Stomach smooth muscle (tissue), 2 donors: ENCODE results near the gene SEC23A.
"Not testable (repeated sequence)": the region's sequence is repeated elsewhere in the genome, so short reads cannot be mapped to it uniquely, and the experiment has no call there.

Experiments used
- H3K27ac ChIP-seq: one replicate; pipeline ENCODE4 v1.7.0; 2013; ENCODE audit warnings: mild to moderate bottlenecking, low read length, inconsistent platforms
- H3K27me3 ChIP-seq, 2 donors: one replicate each; pipeline ENCODE4 v1.7.0; 2013; ENCODE audit warnings: low read length in 2 of 2; ENCODE audit not compliant: insufficient read depth in 2 of 2, control insufficient read depth in 1 of 2
- H3K36me3 ChIP-seq, 2 donors: one replicate each; pipeline ENCODE4 v1.7.0; 2013; ENCODE audit warnings: low read length in 2 of 2; ENCODE audit not compliant: control insufficient read depth in 2 of 2, insufficient read depth in 2 of 2
- H3K4me1 ChIP-seq: one replicate; pipeline ENCODE4 v1.7.0; 2013; ENCODE audit warnings: low read length; ENCODE audit not compliant: control insufficient read depth, insufficient read depth
- H3K4me3 ChIP-seq, 2 donors: one replicate each; pipeline ENCODE4 v1.7.0; 2013; ENCODE audit warnings: low read length in 2 of 2
- H3K9ac ChIP-seq, 2 donors: one replicate each; pipeline ENCODE4 v1.7.0; 2013; ENCODE audit warnings: low read length in 2 of 2, mild to moderate bottlenecking in 1 of 2
- H3K9me3 ChIP-seq, 2 donors: one replicate each; pipeline ENCODE4 v1.7.0; 2013; ENCODE audit warnings: low read length in 2 of 2; ENCODE audit not compliant: control insufficient read depth in 2 of 2
- donor health status: healthy.
- donor health status: Pancreatic carcinoma.

Gene SEC23A

DNA sequence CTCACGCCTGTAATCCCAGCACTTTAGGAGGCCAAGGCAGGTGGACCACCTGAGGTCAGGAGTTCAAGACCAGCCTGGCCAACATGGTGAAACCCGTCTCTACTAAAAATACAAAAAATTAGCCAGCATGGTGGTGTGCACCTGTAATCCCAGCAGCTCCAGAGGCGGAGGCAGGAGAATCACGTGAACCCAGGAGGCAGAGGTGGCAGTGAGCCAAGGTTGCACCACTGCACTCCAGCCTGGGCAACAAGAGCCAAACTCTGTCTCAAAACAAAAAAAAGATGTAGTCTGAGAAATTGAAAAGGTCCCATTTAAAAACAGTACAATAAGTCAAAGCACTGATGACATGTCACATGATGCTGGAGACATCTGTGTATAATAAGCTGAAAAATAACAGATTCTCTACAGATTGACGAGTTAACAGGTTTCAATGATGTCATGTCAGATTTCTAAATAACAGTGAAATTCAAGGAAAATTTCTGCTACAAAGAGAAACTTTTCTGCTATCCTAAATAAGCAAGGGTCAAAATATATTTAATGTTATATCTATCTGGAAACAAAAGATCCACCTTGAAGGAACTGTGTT lies 50.1 kb downstream of the SEC23A start:
- not testable (repeated sequence) for H3K4me1 ChIP-seq, H3K27ac ChIP-seq, H3K9me3 ChIP-seq, H3K9ac ChIP-seq, H3K4me3 ChIP-seq, H3K27me3 ChIP-seq
- peaks cover 29 to 48% of the 10 kb centered on the region in 2 donors for H3K36me3 ChIP-seq

- H3K4me3 ChIP-seq: no peak overlapping the region
- peaks cover 33 to 48% of the 10 kb centered on the region in 2 donors for H3K36me3 ChIP-seq
- H3K4me1 ChIP-seq: no peaks in the 10 kb centered on the region
- H3K9ac ChIP-seq: no peak overlapping the region
- H3K9me3 ChIP-seq: no peaks in the 10 kb centered on the region
- H3K27ac ChIP-seq: no peak overlapping the region
- H3K27me3 ChIP-seq: no peaks in the 10 kb centered on the region
Observed at GRCh38 chr14:39050389-39050788, 52.6 kb downstream of the SEC23A start.

- H3K36me3 ChIP-seq: peaks cover 35 to 37% of the 10 kb centered on the region in 2 donors
Observed at GRCh38 chr14:39045889-39046288, 57.1 kb downstream of the SEC23A start.

GRCh38 chr14:39043352-39043943 lies 59.6 kb downstream of the SEC23A start:
- H3K9me3 ChIP-seq: no peaks in the 10 kb centered on the region
- no peaks in the 10 kb centered on the region for H3K4me1 ChIP-seq
- peaks cover 40 to 47% of the 10 kb centered on the region in 2 donors for H3K36me3 ChIP-seq
- H3K27me3 ChIP-seq: no peaks in the 10 kb centered on the region
- no peak overlapping the region for H3K27ac ChIP-seq
- H3K4me3 ChIP-seq: no peak overlapping the region
- no peak overlapping the region for H3K9ac ChIP-seq

More at GRCh38 chr14:39045889-39046288, 57.1 kb downstream of the SEC23A start:
- not testable (repeated sequence) for H3K4me1 ChIP-seq, H3K27ac ChIP-seq, H3K9ac ChIP-seq, H3K9me3 ChIP-seq, H3K27me3 ChIP-seq, H3K4me3 ChIP-seq

- Histone ChIP-seq H3K36me3 (peaks cover 33 to 44% of the 10 kb centered on the region in 2 donors), H3K27me3 (no peaks in the 10 kb centered on the region), H3K27ac (no peak overlapping the region), H3K9me3 (no peaks in the 10 kb centered on the region), H3K4me1 (no peaks in the 10 kb centered on the region), H3K4me3 (no peak overlapping the region), H3K9ac (no peak overlapping the region)
Observed at GRCh38 chr14:39040529-39040928, 62.5 kb downstream of the SEC23A start.

GRCh38 chr14:39038542-39038941 lies 64.5 kb downstream of the SEC23A start:
- Histone ChIP-seq H3K9ac (no peak overlapping the region), H3K36me3 (peaks cover 29 to 37% of the 10 kb centered on the region in 2 donors), H3K4me1 (no peaks in the 10 kb centered on the region), H3K27me3 (no peaks in the 10 kb centered on the region), H3K4me3 (no peak overlapping the region), H3K9me3 (no peaks in the 10 kb centered on the region), H3K27ac (no peak overlapping the region)

- no peak overlapping the region for H3K9ac ChIP-seq
- H3K4me3 ChIP-seq: no peak overlapping the region
- H3K36me3 ChIP-seq: peaks cover 29 to 33% of the 10 kb centered on the region in 2 donors
- H3K27me3 ChIP-seq: no peaks in the 10 kb centered on the region
- H3K9me3 ChIP-seq: no peaks in the 10 kb centered on the region
- no peak overlapping the region for H3K27ac ChIP-seq
- H3K4me1 ChIP-seq: no peaks in the 10 kb centered on the region
Observed at GRCh38 chr14:39036760-39037159, 66.3 kb downstream of the SEC23A start.

DNA sequence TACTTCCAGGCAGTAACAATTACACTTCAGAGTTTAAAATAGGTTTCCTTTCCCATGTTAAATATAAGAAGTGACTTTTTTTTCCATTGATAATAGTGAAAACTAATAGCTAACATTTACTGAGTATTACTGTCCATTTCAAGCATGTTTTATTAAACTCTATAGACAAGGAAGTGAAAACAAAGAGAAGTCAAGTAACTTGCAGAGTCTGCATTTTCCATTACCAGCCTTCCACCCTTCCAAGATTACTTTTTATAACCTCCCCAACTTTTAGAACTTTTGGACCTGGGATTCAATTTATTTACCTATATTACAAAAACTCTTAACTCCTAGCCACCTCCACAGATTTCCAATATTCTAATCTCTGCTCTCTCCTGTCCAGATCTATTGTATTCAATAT lies 67.7 kb downstream of the SEC23A start:
- Histone ChIP-seq H3K9me3 (no peaks in the 10 kb centered on the region), H3K4me3 (no peak overlapping the region), H3K36me3 (peaks cover 29 to 39% of the 10 kb centered on the region in 2 donors), H3K27me3 (no peaks in the 10 kb centered on the region), H3K9ac (no peak overlapping the region), H3K27ac (no peak overlapping the region), H3K4me1 (no peaks in the 10 kb centered on the region)

DNA sequence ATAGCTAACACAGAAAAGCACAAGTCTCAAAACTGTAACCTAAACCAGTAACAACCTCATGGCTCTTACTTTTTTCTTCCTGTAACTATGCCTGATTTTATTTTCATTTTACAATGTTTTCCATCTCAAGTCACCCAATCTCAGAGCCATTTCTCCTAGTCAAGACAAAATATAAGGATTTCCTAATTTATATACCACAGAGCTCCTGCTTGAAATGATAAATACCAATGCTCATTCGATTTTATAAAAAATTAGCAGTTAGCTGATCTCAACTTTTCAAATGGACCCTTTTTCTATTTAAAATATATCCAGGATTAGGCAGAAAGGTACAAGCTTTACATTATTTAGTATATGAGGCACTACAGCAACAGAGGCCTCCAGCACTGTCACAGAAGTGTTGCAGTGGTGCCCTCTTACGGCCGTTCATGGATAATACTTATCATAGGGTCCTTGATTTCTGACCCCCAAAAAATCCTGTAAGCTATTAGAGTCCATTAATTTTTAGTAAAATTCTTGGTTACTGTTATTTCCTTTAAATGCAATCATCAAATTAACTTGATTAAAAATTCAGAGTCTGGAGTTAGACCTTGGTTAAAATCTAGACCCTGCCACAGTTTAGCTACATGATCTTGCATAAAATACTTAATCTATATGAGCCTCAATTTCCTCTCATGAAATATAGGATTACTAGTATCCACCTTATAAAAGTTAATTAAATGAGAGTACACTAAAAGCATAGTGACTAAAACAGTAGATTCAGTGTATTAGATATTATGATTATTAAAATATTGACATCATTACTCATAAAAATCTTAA lies 68.3 kb downstream of the SEC23A start:
- H3K36me3 ChIP-seq: peaks cover 28 to 35% of the 10 kb centered on the region in 2 donors
- H3K9ac ChIP-seq: no peak overlapping the region

GRCh38 chr14:39033371-39033770 lies 69.7 kb downstream of the SEC23A start:
- H3K36me3 ChIP-seq: peaks cover 19 to 25% of the 10 kb centered on the region in 2 donors
- no peak overlapping the region for H3K27ac ChIP-seq
- no peak overlapping the region for H3K9ac ChIP-seq
- no peaks in the 10 kb centered on the region for H3K9me3 ChIP-seq
- H3K4me3 ChIP-seq: no peak overlapping the region
- H3K4me1 ChIP-seq: no peaks in the 10 kb centered on the region
- H3K27me3 ChIP-seq: no peaks in the 10 kb centered on the region

More for the DNA sequence above, 68.3 kb downstream of the SEC23A start:
- Histone ChIP-seq H3K9me3 (no peaks in the 10 kb centered on the region), H3K27me3 (no peaks in the 10 kb centered on the region), H3K4me1 (no peaks in the 10 kb centered on the region), H3K4me3 (no peak overlapping the region), H3K27ac (no peak overlapping the region)

DNA sequence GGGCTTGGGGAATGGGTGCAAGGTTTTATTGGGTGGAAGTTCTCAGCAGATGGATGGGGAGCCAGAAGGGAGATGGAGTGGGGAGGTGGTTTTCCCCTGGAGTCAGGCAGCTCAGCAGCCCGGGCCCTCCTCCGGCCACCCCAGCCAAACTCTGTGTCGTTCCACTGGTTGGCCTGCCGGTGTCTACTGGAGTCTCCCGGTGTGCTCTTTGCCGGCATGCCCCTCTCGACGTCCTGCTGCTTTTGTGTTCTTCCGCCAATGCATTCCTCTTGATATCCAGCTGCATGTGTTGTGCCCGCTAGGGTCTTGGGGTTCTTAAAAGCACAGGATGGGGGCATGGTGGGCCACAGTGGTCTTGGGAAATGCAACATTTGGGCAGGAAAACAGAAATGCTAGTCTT lies 72.8 kb downstream of the SEC23A start:
- Histone ChIP-seq H3K9ac (no peak overlapping the region), H3K27me3 (no peaks in the 10 kb centered on the region), H3K27ac (no peak overlapping the region), H3K4me3 (no peak overlapping the region), H3K36me3 (peaks cover 12 to 13% of the 10 kb centered on the region in 2 donors), H3K4me1 (no peaks in the 10 kb centered on the region), H3K9me3 (no peaks in the 10 kb centered on the region)
